GM18907 (cell line): ENCODE results near the gene TENM3.

Experiments
- ATAC-seq: cut with Tn5 transposase; IDR thresholded peaks from one replicate; pipeline ENCODE4 v1.9.1; 2021; ENCODE audit warnings: mild to moderate bottlenecking, moderate library complexity; ENCODE audit not compliant: unreplicated experiment

TENM3 gene

GRCh38 chr4:182704948-182705347 is 461.7 kb downstream of the TENM3 start:
- ATAC-seq, result no peak

DNA sequence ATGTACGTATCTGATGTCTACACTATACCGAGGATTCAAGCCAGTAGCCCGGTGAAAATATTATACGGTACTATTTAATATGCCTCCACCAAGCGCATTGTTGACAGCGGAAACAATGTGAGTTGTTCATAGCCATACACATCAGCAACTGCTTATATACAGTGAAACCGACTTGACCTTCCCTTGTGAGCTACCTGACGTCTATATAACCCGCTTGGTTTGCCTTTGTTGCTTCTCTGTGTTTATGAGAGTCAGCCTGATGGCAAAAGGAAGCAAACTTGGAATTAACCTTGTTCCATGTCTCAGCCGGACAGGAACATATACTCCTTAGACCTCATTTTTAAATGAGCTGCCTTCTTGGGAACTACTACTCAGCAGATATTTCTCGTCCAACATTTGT is 462.2 kb downstream of the TENM3 start:
- no peak for ATAC-seq

DNA sequence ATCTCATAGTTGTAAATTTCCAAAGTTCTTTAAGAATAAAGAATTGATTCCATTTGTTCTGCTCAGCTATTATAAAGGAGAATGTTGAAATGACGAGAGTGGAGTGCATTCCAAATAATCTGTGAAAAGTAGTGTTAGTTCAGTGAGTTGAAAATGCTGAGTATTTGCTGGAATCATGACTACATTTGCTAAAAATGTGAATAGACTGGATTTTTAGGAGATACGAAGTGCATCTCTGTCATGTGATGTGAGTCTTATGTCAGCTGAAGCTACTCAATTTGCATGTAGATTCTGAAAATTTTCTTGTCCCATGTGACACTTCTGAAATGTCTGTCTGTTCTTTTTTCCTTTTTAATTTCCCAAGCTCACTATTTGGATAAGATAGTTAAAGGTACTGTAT is 468.0 kb downstream of the TENM3 start:
- no peak for ATAC-seq

DNA sequence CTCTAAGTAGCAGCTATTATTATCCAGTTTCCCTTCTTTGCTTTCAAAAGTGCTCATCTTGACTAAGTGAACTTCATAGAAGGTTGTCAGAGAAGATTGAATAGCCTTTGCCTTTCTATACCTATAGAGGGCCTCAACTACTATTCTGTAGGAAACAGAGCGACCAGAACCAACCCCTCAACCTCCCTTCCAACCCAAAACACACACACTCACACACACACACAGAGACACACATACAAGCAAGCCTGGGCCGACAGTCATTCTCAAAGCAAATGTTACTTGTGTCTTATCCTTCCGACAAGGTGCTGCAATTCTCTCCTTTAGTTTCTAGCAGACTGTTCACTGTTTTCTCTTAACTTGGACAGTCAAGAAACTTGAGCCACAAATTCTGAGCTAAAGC is 472.3 kb downstream of the TENM3 start:
- no peak for ATAC-seq

GRCh38 chr4:182716192-182716591 is 473.0 kb downstream of the TENM3 start:
- ATAC-seq, result no peak

DNA sequence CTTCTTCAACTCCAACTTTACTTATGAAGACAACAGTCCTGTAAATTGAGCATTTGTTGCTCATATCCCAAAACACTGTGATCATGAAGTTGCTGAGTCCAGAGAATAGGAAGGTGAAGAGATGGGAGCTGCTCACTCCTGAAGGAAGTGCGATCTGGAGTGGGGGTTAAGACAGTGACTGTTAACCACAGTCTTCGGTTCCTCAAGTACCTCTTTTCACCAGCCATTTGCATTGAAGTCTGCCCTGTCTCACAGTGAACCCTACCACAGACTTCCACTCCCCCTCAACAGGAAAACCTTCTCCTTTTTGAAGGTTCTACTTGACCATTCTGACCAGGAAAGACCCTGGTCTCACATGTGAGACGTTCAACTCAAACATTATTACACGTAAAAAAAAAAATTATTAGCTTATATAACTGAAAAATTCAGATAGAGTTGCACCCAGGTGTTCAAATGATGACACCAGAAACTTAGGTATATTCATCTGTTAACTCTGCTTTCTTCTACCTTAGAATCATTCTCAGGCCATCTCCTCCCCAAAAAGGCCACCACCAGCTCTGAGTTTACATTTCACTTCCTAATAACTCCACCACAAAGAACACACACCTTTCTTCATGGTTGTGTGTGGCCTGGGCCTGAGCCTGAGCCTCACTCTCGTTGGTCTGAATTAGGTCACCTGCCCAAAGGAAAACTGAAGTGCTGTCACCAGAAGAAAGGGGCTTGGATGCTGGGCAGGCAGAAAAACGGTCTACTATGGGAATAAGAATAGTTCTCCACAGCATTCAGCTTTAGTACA is 474.8 kb downstream of the TENM3 start:
- ATAC-seq, result no peak

GRCh38 chr4:182724414-182724813 is 481.2 kb downstream of the TENM3 start:
- no peak for ATAC-seq

- no peak for ATAC-seq
Measured at GRCh38 chr4:182729516-182729915, 486.3 kb downstream of the TENM3 start.

GRCh38 chr4:182730791-182731190 is 487.6 kb downstream of the TENM3 start:
- ATAC-seq, result no peak

DNA sequence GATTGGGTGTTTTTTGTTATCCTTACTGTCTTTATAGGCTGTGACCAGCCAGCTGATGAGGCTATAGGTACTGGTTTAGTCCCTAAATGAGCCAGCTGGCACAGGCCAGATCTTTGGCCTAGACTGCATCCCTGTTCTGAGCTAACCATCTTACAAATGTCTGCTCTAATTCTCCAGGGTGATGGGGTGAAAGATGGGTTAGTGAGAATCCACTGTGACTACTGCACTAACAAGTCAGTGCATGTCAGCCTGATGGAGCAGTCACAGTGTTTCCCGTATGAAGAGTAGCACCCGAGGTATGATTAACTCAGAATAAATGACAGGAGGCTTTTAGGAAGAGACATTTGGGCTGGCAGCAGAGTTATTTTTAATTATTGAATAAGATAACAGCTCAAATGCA is 493.0 kb downstream of the TENM3 start:
- no peak for ATAC-seq

GRCh38 chr4:182738283-182739047 is 495.3 kb downstream of the TENM3 start:
- no peak for ATAC-seq

DNA sequence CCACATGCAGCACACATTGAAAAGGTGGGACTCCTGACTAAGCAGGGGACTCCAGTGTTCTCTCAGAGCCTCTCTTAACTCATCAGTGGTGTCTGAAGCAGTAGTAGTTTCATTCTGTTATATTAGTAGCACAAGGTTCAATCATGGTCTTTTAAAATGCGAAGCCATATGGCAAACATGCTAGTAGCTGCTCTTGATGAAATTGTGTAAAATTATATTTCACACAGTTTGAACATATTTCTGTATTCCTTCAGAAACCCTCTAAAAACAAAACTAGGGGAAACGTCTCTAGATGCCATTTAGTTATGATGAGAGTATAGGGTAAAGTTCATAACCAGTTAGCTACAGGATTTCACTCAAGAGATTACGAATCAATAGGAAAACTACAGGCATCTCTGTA is 497.1 kb downstream of the TENM3 start:
- no peak for ATAC-seq

- ATAC-seq, result no peak
Measured at GRCh38 chr4:182741054-182741453, 497.9 kb downstream of the TENM3 start.

DNA sequence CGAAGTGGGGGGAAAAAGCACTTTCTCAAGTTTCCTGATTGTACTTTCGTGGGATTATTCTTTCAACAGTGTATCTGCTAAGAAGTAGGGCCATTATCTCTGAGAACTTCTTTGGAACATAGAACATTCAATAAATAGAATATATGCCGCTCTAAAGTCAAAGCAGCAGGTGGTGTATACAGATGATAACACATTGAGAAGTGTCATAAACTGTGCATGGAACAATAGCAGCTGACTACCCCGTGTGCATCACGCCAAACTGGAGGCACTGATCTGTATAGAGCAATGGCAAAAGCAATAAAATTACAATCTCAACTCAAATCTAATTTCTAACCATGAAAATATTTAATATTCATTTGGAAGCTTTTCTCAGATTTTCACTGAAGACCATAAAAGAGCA is 498.7 kb downstream of the TENM3 start:
- ATAC-seq, result no peak

- no peak for ATAC-seq
Measured at GRCh38 chr4:182743815-182744214, 500.6 kb downstream of the TENM3 start.

DNA sequence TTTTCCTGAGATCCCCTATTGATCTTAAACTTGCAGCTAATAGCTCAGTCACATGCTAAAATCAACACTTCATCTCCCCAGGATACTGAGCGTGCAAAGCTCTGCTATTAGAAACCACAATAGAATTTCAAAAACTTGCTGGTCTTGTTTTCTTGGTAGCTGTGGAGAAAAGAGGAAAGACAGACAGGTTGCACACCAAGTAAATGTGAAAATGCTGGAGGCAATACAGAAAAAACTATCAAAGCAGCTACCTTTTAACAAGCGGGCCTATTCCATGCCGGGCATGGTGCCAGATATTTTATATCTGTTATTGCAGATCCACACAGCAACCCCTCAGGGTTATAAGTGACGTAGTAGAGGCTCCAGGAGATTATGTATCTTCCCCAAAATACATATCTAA is 502.0 kb downstream of the TENM3 start:
- ATAC-seq, result no peak

DNA sequence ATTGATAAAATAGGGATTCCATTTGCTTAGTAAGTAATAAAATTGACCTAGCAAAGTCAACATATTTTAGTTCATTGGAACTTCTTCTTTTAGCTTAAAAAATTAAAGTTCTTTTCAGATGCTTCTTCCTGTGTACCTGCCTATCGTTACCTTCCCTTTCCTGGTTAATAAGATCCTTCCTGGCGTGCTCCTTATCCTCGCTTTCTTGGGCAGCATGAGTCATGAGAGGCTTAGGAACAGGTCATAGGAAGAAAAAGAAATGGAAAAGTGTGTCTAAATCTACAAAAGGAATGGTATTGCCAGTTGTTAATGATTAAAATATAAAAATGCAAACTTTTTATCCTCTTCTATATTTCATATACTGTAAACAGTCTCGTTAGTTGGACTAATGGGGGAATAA is 503.7 kb downstream of the TENM3 start:
- ATAC-seq, result no peak

DNA sequence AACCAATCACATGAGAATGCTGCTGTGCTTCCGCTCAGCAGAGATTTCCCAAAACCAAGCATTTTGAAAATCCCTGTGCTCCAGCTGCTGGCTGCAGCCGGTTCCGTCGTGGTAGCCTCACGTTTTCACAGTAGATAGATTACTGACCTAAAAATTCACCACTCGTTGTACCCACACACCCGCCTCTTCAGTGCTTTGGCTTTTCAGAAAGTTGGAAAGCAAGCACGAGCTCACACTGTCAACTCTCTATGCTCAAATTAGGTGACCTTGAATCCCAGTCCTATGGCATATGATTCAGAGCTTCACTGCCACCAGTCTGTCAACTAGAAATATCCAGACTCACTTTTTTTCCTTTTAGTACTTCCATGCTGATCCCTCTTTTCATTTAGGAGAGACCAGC is 505.1 kb downstream of the TENM3 start:
- no peak for ATAC-seq

GRCh38 chr4:182748949-182749348 is 505.7 kb downstream of the TENM3 start:
- no peak for ATAC-seq

GRCh38 chr4:182749667-182750167 is 506.5 kb downstream of the TENM3 start:
- ATAC-seq, result no peak

DNA sequence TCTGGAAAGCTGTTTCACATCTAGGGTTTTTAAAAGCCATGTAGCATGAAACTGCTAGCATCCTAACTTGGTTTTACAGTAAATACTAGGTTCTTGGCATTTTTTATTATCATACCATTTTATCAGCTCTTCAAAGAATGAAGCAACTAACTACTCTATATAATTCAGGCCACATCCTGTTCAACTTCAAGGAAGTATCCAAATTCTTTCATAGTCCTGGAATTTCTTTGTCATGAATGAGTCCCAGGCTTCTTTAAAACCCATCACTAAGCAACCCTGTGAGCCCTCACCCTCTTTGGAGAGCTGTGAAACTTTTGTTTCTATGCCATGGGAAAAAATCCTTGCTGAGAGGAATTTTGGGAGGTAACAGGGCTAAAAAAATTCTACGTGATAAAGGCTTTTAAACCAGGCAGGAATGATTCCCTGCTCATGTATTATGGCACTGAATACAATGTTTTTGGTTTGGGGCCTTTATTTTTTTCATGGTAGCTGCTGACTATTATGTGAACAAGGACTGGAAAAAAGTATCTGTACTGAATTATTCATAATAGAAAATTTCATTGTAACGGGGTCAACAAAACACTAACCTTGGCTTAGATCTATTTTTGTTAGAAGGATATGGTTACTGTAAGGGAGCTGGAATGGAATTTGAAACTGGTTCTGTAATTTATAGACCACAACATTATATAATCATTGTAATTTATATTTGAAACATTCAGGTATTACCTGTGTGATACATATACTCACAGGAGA is 509.1 kb downstream of the TENM3 start:
- ATAC-seq, result no peak
